ENCODE results near the gene RPP25L.
A peak's percentile ranks its signal among the peaks of the same experiment; 100 is the strongest.
"Not testable (repeated sequence)": the region's sequence is repeated elsewhere in the genome, so short reads cannot be mapped to it uniquely, and the experiment has no call there.

RPP25L gene

GRCh38 chr9:34646211-34647083 is 34.5 kb upstream of the RPP25L start, which contains the start of gene GALT:
GALT (plus strand) TSS chr9:34646675; CDS start chr9:34646705, 30 bp downstream.
- Mint-ChIP-seq H3K27ac (peak within 1 kb of the TSS; percentile 90), H3K4me3 (peak within 1 kb of the TSS; percentile 93), H3K27me3 (no peaks in the 10 kb centered on the region), H3K36me3 (peaks cover 6% of the 10 kb centered on the region), H3K9me3 (no peaks in the 10 kb centered on the region), H3K4me1 (peaks cover 31% of the 10 kb centered on the region)

- H3K9me3 Mint-ChIP-seq = no peaks in the 10 kb centered on the region
- H3K4me1 Mint-ChIP-seq = peaks cover 33% of the 10 kb centered on the region
- H3K27me3 Mint-ChIP-seq = no peaks in the 10 kb centered on the region
- no peak overlapping the region for H3K4me3 Mint-ChIP-seq
- peaks cover 6% of the 10 kb centered on the region for H3K36me3 Mint-ChIP-seq
- no peak overlapping the region for H3K27ac Mint-ChIP-seq
Measured at GRCh38 chr9:34644766-34645314, 32.9 kb upstream of the RPP25L start.

GRCh38 chr9:34642679-34643078 is 30.8 kb upstream of the RPP25L start:
- Mint-ChIP-seq H3K27ac (no peak overlapping the region), H3K36me3 (no peaks in the 10 kb centered on the region), H3K9me3 (no peaks in the 10 kb centered on the region), H3K4me3 (no peak overlapping the region), H3K4me1 (peaks cover 30% of the 10 kb centered on the region), H3K27me3 (no peaks in the 10 kb centered on the region)

GRCh38 chr9:34639322-34639721 is 27.4 kb upstream of the RPP25L start:
- not testable (repeated sequence) for H3K4me3 Mint-ChIP-seq, H3K27me3 Mint-ChIP-seq, H3K36me3 Mint-ChIP-seq, H3K27ac Mint-ChIP-seq, H3K9me3 Mint-ChIP-seq
- H3K4me1 Mint-ChIP-seq = peaks cover 37% of the 10 kb centered on the region

GRCh38 chr9:34638138-34638445 is 26.2 kb upstream of the RPP25L start:
- H3K4me3 Mint-ChIP-seq = peak overlapping the region; percentile 96
- H3K36me3 Mint-ChIP-seq = peaks cover 8% of the 10 kb centered on the region
- peaks cover 46% of the 10 kb centered on the region for H3K4me1 Mint-ChIP-seq
- no peaks in the 10 kb centered on the region for H3K9me3 Mint-ChIP-seq
- no peaks in the 10 kb centered on the region for H3K27me3 Mint-ChIP-seq
- H3K27ac Mint-ChIP-seq = peak overlapping the region; percentile 79

- Mint-ChIP-seq H3K9me3 (no peaks in the 10 kb centered on the region), H3K27me3 (no peaks in the 10 kb centered on the region), H3K4me3 (peak within 1 kb of the TSS; percentile 96), H3K27ac (peak within 1 kb of the TSS; percentile 93), H3K36me3 (peaks cover 8% of the 10 kb centered on the region), H3K4me1 (peaks cover 46% of the 10 kb centered on the region)
Measured at GRCh38 chr9:34637356-34638137, 25.6 kb upstream of the RPP25L start, which contains the start of gene SIGMAR1. SIGMAR1 (minus strand) TSS chr9:34637787; CDS start chr9:34637697, 90 bp downstream.

GRCh38 chr9:34636791-34637355 is 25.0 kb upstream of the RPP25L start:
- H3K9me3 Mint-ChIP-seq = no peaks in the 10 kb centered on the region
- H3K4me1 Mint-ChIP-seq = peaks cover 46% of the 10 kb centered on the region
- peak overlapping the region; percentile 96 for H3K4me3 Mint-ChIP-seq
- H3K27ac Mint-ChIP-seq = peak overlapping the region; percentile 93
- no peaks in the 10 kb centered on the region for H3K27me3 Mint-ChIP-seq
- peaks cover 8% of the 10 kb centered on the region for H3K36me3 Mint-ChIP-seq

GRCh38 chr9:34635556-34635955 is 23.7 kb upstream of the RPP25L start:
- Mint-ChIP-seq H3K4me1 (peaks cover 44% of the 10 kb centered on the region), H3K9me3 (no peaks in the 10 kb centered on the region), H3K36me3 (peaks cover 8% of the 10 kb centered on the region), H3K4me3 (peak overlapping the region; percentile 79), H3K27me3 (peaks cover 1% of the 10 kb centered on the region), H3K27ac (no peak overlapping the region)

- H3K36me3 Mint-ChIP-seq = peaks cover 8% of the 10 kb centered on the region
- H3K27ac Mint-ChIP-seq = no peak overlapping the region
- peaks cover 7% of the 10 kb centered on the region for H3K27me3 Mint-ChIP-seq
- H3K9me3 Mint-ChIP-seq = no peaks in the 10 kb centered on the region
- H3K4me1 Mint-ChIP-seq = peaks cover 48% of the 10 kb centered on the region
- H3K4me3 Mint-ChIP-seq = no peak overlapping the region
Measured at GRCh38 chr9:34634551-34635248, 22.8 kb upstream of the RPP25L start.

GRCh38 chr9:34633851-34634550 is 22.1 kb upstream of the RPP25L start:
- peaks cover 55% of the 10 kb centered on the region for H3K4me1 Mint-ChIP-seq
- H3K27ac Mint-ChIP-seq = no peak overlapping the region
- peaks cover 12% of the 10 kb centered on the region for H3K27me3 Mint-ChIP-seq
- H3K9me3 Mint-ChIP-seq = no peaks in the 10 kb centered on the region
- H3K36me3 Mint-ChIP-seq = peaks cover 8% of the 10 kb centered on the region
- no peak overlapping the region for H3K4me3 Mint-ChIP-seq

GRCh38 chr9:34633166-34633565 is 21.3 kb upstream of the RPP25L start:
- peaks cover 52% of the 10 kb centered on the region for H3K4me1 Mint-ChIP-seq
- H3K27ac Mint-ChIP-seq = no peak overlapping the region
- H3K9me3 Mint-ChIP-seq = no peaks in the 10 kb centered on the region

GRCh38 chr9:34630402-34631154 is 18.7 kb upstream of the RPP25L start:
- Mint-ChIP-seq H3K9me3 (no peaks in the 10 kb centered on the region), H3K4me1 (peaks cover 40% of the 10 kb centered on the region), H3K27me3 (peaks cover 35% of the 10 kb centered on the region), H3K4me3 (peak overlapping the region; percentile 48), H3K36me3 (peaks cover 5% of the 10 kb centered on the region), H3K27ac (no peak overlapping the region)

More at GRCh38 chr9:34633166-34633565, 21.3 kb upstream of the RPP25L start:
- H3K4me3 Mint-ChIP-seq = no peak overlapping the region
- peaks cover 10% of the 10 kb centered on the region for H3K36me3 Mint-ChIP-seq
- H3K27me3 Mint-ChIP-seq = peaks cover 16% of the 10 kb centered on the region

GRCh38 chr9:34629491-34629808 is 17.6 kb upstream of the RPP25L start:
- Mint-ChIP-seq H3K27ac (peak overlapping the region; percentile 37), H3K36me3 (peaks cover 2% of the 10 kb centered on the region), H3K9me3 (no peaks in the 10 kb centered on the region), H3K4me1 (peaks cover 30% of the 10 kb centered on the region), H3K4me3 (peak overlapping the region; percentile 74), H3K27me3 (peaks cover 38% of the 10 kb centered on the region)
